Keratinocyte (primary cell): ENCODE measurements around the gene VMP1.

Experiments
- EZH2 ChIP-seq: IDR thresholded peaks from one replicate; pipeline ENCODE4 v1.6.1; 2012; ENCODE audit warnings: inconsistent platforms, mild to moderate bottlenecking, low read length, moderate library complexity
- TF ChIP-seq, protein P1 (sequence below), 3 experiments: IDR thresholded peaks in 1 of 3; conservative IDR thresholded peaks in 1 of 3; optimal IDR thresholded peaks in 1 of 3; 2 replicates in 2 of 3; 3 replicates in 1 of 3; pipeline versions ENCODE3 to v1.5.1; 2011; ENCODE audit warnings: low read length in 3 of 3, mild to moderate bottlenecking in 3 of 3, moderate library complexity in 2 of 3, control low read depth in 1 of 3, inconsistent platforms in 1 of 3; ENCODE audit not compliant: insufficient read depth in 2 of 3; ENCODE audit errors: extremely low read depth in 1 of 3

DNA sequence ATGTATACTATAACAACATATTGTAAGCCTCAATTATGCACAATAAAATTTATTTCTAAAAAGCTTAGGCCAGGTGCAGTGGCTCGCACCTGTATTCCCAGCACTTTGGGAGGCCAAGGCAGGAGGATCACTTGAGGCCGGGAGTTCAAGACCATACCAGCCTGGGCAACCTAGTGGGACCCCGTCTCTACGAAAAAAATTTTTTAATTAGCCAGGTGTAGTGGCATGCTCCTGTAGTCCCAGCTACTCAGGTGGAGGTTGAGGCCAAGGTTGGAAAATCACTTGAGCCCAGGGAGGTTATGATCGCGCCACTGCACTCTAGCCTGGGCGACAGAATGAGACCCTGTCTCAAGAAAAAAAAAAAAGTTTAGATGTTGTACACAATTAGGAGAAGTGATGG lies 45.5 kb downstream of the VMP1 start:
- TF ChIP-seq, protein P1, sequence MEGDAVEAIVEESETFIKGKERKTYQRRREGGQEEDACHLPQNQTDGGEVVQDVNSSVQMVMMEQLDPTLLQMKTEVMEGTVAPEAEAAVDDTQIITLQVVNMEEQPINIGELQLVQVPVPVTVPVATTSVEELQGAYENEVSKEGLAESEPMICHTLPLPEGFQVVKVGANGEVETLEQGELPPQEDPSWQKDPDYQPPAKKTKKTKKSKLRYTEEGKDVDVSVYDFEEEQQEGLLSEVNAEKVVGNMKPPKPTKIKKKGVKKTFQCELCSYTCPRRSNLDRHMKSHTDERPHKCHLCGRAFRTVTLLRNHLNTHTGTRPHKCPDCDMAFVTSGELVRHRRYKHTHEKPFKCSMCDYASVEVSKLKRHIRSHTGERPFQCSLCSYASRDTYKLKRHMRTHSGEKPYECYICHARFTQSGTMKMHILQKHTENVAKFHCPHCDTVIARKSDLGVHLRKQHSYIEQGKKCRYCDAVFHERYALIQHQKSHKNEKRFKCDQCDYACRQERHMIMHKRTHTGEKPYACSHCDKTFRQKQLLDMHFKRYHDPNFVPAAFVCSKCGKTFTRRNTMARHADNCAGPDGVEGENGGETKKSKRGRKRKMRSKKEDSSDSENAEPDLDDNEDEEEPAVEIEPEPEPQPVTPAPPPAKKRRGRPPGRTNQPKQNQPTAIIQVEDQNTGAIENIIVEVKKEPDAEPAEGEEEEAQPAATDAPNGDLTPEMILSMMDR (optimal IDR thresholded peaks at IDR 0.05 in 1 of 3, IDR thresholded peaks at IDR 0.05 in 1 of 3, conservative IDR thresholded peaks at IDR 0.05 in 1 of 3; ENCODE audit: extremely low read depth in 1 of 3, insufficient read depth in 2 of 3, low read length in 3 of 3) = no peak
- TF ChIP-seq EZH2 = no peak
